ENCODE measurements around the gene HLF. TPM values are rescaled to one million over a fixed set of nuclear protein-coding genes. Genes with fewer than 3 reads are reported as not detected.
A peak's percentile ranks its signal among the peaks of the same experiment; 100 is the strongest.

The HLF gene
- total and polyA plus RNA-seq, 9 donors, result 28.0 to 106 (median 40.8) TPM

DNA sequence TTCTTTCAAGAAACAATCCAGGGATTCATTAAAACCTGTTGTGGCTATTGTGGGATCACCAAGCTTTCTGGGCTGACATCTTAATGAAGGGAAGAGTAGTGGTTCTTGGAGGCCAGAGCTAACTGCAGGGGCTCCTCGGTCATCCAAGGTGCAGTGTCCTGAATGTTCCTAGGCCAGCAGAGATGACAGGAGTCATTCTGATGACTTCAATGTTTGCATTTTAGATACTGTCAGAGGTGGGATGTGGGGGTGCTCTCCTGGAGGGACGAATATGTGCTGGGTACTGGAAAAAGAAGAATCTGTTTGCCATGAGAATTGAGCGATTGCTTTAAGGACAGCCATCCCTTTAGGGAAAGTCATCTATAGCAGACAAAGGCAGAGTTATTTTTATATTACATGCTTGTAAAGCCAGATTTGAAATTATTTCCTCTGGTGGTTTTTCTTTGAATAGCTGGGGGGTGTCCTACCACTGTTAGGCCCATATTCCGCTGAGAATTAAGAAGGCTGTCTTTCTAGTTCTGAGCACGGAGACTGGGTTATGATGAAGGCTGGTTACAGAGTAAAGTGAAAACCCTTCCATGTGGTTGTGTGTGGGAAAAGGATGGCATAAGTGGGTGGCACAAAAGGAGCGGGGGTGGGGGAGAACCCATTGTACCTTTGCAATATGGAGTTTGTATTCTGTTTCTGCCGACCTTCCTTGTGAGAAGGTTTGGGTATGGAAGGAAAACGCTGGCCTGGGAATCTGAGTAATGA is 7.4 kb downstream of the HLF start:
- WGBS, 3 donors, result 90 to 93% (median 92%) methylated on average over 8 of the region's 8 CpGs
- Histone ChIP-seq H3K9me3 (no peaks in the 10 kb centered on the region), H3K36me3 (no peaks in the 10 kb centered on the region), H3K27ac (no peak overlapping the region), H3K4me3 (no peak overlapping the region), H3K27me3 (no peaks in the 10 kb centered on the region), H3K4me1 (ENCODE audit: insufficient read depth) (peaks cover 33% of the 10 kb centered on the region)
- intact Hi-C loops (cut with DNase I), result no loop called here
- TF ChIP-seq, protein P1, sequence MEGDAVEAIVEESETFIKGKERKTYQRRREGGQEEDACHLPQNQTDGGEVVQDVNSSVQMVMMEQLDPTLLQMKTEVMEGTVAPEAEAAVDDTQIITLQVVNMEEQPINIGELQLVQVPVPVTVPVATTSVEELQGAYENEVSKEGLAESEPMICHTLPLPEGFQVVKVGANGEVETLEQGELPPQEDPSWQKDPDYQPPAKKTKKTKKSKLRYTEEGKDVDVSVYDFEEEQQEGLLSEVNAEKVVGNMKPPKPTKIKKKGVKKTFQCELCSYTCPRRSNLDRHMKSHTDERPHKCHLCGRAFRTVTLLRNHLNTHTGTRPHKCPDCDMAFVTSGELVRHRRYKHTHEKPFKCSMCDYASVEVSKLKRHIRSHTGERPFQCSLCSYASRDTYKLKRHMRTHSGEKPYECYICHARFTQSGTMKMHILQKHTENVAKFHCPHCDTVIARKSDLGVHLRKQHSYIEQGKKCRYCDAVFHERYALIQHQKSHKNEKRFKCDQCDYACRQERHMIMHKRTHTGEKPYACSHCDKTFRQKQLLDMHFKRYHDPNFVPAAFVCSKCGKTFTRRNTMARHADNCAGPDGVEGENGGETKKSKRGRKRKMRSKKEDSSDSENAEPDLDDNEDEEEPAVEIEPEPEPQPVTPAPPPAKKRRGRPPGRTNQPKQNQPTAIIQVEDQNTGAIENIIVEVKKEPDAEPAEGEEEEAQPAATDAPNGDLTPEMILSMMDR (IDR thresholded peaks at IDR 0.05), result no peak
- no peak for TF ChIP-seq EP300 (IDR thresholded peaks at IDR 0.05)
- TF ChIP-seq POLR2A (IDR thresholded peaks at IDR 0.05), result no peak
- no peak for DNase-seq

DNA sequence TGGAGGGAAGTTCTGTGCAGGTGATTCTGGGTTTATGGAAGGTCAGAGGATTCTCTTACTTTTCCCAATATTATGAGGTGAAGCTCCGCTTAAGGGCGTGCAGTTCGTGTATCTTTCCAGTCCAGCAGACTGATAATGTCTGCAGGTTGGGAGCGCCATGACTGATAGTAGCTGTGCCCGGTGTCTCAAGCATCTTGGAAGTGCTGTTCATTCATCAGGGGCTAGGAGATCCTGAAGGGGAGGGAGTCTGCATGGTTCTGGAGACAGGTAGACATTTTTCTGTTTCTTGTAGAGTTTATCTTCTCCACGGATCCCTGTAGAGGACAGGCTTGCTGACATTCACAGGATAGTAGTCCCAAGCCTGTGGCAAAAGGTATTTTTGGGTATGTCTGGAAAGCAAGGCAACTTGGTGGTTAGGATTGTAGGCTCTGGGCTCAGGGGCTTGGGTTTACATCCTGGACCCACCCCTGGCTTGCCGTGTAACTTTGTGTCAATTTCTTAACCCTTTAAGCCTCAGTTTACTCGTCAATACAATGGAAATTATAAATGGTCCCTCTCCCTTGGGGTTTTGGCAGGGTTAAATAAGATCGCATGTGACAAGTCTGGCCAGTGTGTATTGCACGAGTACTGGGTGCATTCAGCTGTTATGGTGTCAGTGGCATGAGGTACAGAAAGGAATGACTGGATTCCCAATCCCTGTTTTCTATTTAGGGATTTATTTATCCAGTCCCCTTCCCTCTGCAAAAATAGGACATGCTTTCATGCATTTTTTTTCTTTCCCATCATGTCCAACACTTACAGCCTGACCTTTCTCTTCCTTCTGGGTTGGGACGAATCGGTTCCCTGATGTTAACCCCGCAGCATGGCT is 8.2 kb downstream of the HLF start:
- peak overlapping the region; percentile 13 to 43 for H3K27ac ChIP-seq
- H3K27me3 ChIP-seq, result no peaks in the 10 kb centered on the region
- intact Hi-C loops (cut with DNase I), result no loop called here
- TF ChIP-seq POLR2A (IDR thresholded peaks at IDR 0.05) (no peak), EP300 (IDR thresholded peaks at IDR 0.05) (no peak)
- TF ChIP-seq, protein P1 (IDR thresholded peaks at IDR 0.05), result no peak
- H3K4me1 ChIP-seq (ENCODE audit: insufficient read depth), result peaks cover 35% of the 10 kb centered on the region
- DNase-seq, result no peak
- H3K36me3 ChIP-seq, result no peaks in the 10 kb centered on the region
- H3K9me3 ChIP-seq, result no peaks in the 10 kb centered on the region
- H3K4me3 ChIP-seq, result no peak overlapping the region
- 58 to 60% (median 59%) methylated on average over 13 of the region's 13 CpGs for WGBS, 3 donors

- TF ChIP-seq POLR2A (IDR thresholded peaks at IDR 0.05), result no peak
- TF ChIP-seq, protein P1 (IDR thresholded peaks at IDR 0.05), result no peak
- no peak for TF ChIP-seq EP300 (IDR thresholded peaks at IDR 0.05)
- Histone ChIP-seq H3K27ac (peak overlapping the region; percentile 13 to 43), H3K4me3 (no peak overlapping the region), H3K4me1 (ENCODE audit: insufficient read depth) (peaks cover 39% of the 10 kb centered on the region), H3K36me3 (no peaks in the 10 kb centered on the region), H3K27me3 (no peaks in the 10 kb centered on the region), H3K9me3 (no peaks in the 10 kb centered on the region)
- DNase-seq, result peak in 4 of 5 donors; percentile 38 to 59 (median 53)
- WGBS, 3 donors, result 3 to 26% (median 21%) methylated on average over 7 of the region's 7 CpGs
- intact Hi-C loops (cut with DNase I), result no loop called here
These were observed 9.0 kb downstream of the HLF start for GRCh38 chr17:55273579-55274354.

Data from ovary (tissue), 9 donors.